Ovary (tissue), 9 donors: Measurements from ENCODE around the gene CCT8L2. TPM values are rescaled to one million over a fixed set of nuclear protein-coding genes. Genes with fewer than 3 reads are reported as not detected.
"Not testable (repeated sequence)": the region's sequence is repeated elsewhere in the genome, so short reads cannot be mapped to it uniquely, and the experiment has no call there.

Experiments used
- DNase-seq, 5 donors: peaks; one replicate each; pipeline ENCODE4 v3.0.0-alpha.2; 2019 to 2020
- H3K27ac ChIP-seq, 2 donors: fragments of 200-600 bp; one replicate each; pipeline versions ENCODE4 v1.5.1 to v1.8.0; 2019 to 2022
- H3K27me3 ChIP-seq: fragments of 200-600 bp; one replicate; pipeline ENCODE4 v1.8.0; 2022
- H3K36me3 ChIP-seq: fragments of 200-600 bp; sonication (generic); one replicate; pipeline ENCODE4 v1.5.1; 2019
- H3K4me1 ChIP-seq: one replicate; pipeline ENCODE4 v1.8.1; 2013; ENCODE audit warnings: mild to moderate bottlenecking, moderate library complexity; ENCODE audit not compliant: insufficient read depth
- H3K4me3 ChIP-seq: fragments of 200-600 bp; sonication (generic); one replicate; pipeline ENCODE4 v1.5.1; 2017
- H3K9me3 ChIP-seq, 2 donors: fragments of 200-600 bp in 1 of 2; sonication (generic) in 1 of 2; one replicate each; pipeline versions ENCODE4 v1.5.1 to v1.8.1; 2013 to 2019; ENCODE audit warnings: mild to moderate bottlenecking in 1 of 2, moderate library complexity in 1 of 2
- CTCF ChIP-seq, 3 donors: fragments of 450-650 bp in 2 of 3; fragments of 200-600 bp in 1 of 3; IDR thresholded peaks; one replicate each; pipeline versions ENCODE4 v1.5.1 to v1.8.0; 2016 to 2022; ENCODE audit warnings: antibody characterized with exemption in 3 of 3, mild to moderate bottlenecking in 1 of 3
- EP300 ChIP-seq: sonication (generic); formaldehyde crosslinking; IDR thresholded peaks from one replicate; pipeline ENCODE4 v1.6.1; 2017; ENCODE audit warnings: antibody characterized with exemption
- POLR2A ChIP-seq: fragments of 450-650 bp; IDR thresholded peaks from one replicate; pipeline ENCODE4 v1.6.1; 2017; ENCODE audit warnings: antibody characterized with exemption, mild to moderate bottlenecking, moderate library complexity
- WGBS, 3 donors: extraction: QIAGEN DNeasy Blood & Tissue Kit in 1 of 3; methylation state at CpG; one replicate each; pipeline versions ENCODE4 v1.1.5 to v1.1.7; 2013 to 2017; 5-methylcytosine and 5-hydroxymethylcytosine counted together
- intact Hi-C, 4 donors: fragments of 100-400 bp; cut with DNase I; formaldehyde crosslinking; loops; one replicate each; pipeline versions ENCODE4 v1.11.0 to v1.15.1; 2022 to 2023
- polyA plus RNA-seq, 2 donors: library from polyadenylated mRNA; stranded (reverse); fragments of 200-250 nt in 1 of 2; fragments of 350-450 nt in 1 of 2; fragmentation: Illumina TruSeq in 1 of 2; extraction: RNeasy Lipid Tissue Mini Kit (QIAGEN cat#74804) in 1 of 2; gene quantifications; one replicate each; pipeline ENCODE4 v1.2.3, GENCODE V29; 2013 to 2014
- total RNA-seq, 7 donors: library from RNA; depleted of rRNA in 2 of 7; stranded (reverse); fragments of >200 nt in 2 of 7; fragmentation: NEBNext Ultra II Directional in 3 of 7; extraction: Animal tissue kit (Norgen Biotek cat#: 25700) in 3 of 7; gene quantifications; one replicate each; pipeline versions ENCODE4 v1.1.0 to v1.2.4, GENCODE V29; 2016 to 2023
- donor health status: DM: no; HTN: no; CAD: no; lungs with moderate emphysema.
- donor health status: DM: no; HTN: no; CAD: no.
- donor health status: Bipolar disorder and iron deficiency.
- donor health status: DM: yes; HTN: yes; CAD: no.
- donor health status: DM: no; HTN: no; CAD: no.
- donor health status: DM: yes; HTN: yes; CAD: no.

The CCT8L2 gene
- total and polyA plus RNA-seq, 9 donors = not detected

GRCh38 chr22:16559056-16559955 is 33.3 kb downstream of the CCT8L2 start:
- Histone ChIP-seq H3K9me3 (no peaks in the 10 kb centered on the region), H3K4me1 (no peaks in the 10 kb centered on the region), H3K4me3 (no peak overlapping the region), H3K27ac (no peak overlapping the region), H3K36me3 (no peaks in the 10 kb centered on the region), H3K27me3 (no peaks in the 10 kb centered on the region)
- intact Hi-C loops = no loop called here
- no peak for TF ChIP-seq POLR2A
- no peak for TF ChIP-seq EP300
- TF ChIP-seq CTCF (IDR thresholded peaks at IDR 0.05) = no peak
- WGBS, 3 donors = 83 to 96% (median 83%) methylated on average over 3 of the region's 3 CpGs
- no peak for DNase-seq

DNA sequence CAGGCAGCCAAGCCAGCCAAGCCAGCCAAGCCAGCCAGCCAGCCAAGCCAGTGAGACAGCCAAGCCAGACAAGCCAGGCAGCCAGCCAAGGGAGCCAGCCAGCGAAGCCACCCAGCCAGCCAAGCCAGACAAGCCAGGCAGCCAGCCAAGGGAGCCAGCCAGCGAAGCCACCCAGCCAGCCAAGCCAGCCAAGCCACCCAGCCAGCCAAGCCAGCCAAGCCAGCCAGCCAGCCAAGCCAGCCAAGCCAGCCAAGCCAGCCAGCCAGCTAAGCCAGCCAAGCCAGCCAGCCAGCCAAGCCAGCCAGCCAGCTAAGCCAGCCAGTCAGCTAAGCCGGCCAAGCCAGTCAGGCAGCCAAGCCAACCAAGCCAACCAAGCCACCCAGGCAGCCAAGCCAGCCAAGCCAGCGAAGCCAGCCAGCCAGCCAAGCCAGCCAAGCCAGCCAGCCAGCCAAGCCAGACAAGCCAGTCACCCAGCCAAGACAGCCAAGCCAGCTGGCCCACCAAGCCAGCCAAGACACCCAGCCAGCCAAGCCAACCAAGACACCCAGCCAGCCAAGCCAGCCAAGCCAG is 34.1 kb downstream of the CCT8L2 start:
- H3K27me3 ChIP-seq, H3K4me1 ChIP-seq, DNase-seq, H3K27ac ChIP-seq, H3K4me3 ChIP-seq, intact Hi-C loops, H3K9me3 ChIP-seq, H3K36me3 ChIP-seq: not testable (repeated sequence)
- WGBS, 3 donors = 70 to 77% (median 73%) methylated on average over 2 to 4 of the region's 4 CpGs

DNA sequence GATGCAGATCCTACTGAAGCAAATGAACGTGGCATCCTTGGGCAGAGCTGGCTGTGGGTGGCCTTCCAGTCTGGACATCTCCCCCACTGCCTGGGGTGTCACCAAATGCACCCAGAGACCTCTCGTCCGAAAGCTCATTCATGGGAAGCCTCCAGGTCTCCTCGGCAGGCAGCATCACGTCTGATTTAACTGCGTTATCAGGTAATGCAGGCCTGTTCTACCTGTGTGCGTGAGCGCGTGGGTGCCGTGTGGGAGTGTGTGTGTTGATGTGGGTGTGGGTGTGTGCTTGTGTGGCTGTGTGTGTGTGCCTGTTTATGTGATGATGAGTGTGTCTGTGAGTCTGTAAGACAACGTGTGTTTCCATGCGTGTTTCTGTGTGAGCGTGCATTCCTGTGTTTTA is 35.1 kb downstream of the CCT8L2 start:
- H3K36me3 ChIP-seq, DNase-seq, H3K9me3 ChIP-seq, H3K4me3 ChIP-seq, H3K27ac ChIP-seq, H3K4me1 ChIP-seq, intact Hi-C loops, H3K27me3 ChIP-seq: not testable (repeated sequence)
- WGBS, 3 donors = 84 to 87% (median 85%) methylated on average over 13 of the region's 13 CpGs

DNA sequence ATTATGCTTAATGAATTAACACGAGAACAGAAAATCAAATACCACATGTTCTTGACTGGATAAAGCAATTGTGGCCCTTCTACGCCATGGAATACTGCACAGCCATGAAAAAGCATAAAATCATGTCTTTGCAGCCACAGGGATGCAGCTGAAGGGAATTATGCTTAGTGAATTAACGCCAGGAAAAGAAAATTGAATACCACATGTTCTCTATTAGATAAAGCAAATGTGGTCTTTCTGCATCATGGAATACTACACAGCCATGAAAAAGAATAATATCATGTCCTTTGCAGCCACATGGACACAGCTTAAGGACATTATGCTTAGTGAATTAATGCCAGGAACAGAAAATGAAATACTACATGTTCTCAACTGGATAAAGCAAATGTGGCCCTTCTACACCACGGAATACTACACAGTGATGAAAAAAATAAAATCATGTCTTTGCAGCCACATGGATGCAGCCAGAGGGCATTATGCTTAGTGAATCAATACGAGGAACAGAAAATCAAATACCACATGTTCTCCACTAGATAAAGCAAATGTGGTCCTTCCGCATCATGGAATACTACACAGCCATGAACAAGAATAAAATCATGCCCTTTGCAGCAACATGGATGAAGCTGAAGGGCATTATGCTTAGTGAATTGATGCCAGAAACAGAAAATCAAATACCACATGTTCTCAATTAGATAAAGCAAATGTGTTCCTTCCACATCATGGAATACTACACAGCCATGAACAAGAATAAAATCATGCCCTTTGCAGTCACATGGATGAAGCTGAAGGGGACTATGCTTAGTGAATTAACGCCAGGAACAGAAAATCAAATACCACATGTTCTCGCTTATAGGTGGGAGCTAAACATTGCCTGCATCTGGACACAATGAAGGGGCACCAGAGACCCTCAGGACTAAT is 37.3 kb downstream of the CCT8L2 start:
- DNase-seq, H3K27ac ChIP-seq, H3K4me3 ChIP-seq, H3K36me3 ChIP-seq, H3K9me3 ChIP-seq, intact Hi-C loops, H3K4me1 ChIP-seq, H3K27me3 ChIP-seq: not testable (repeated sequence)
- WGBS, 3 donors = 80 to 88% (median 87%) methylated on average over 7 to 8 of the region's 8 CpGs

GRCh38 chr22:16543310-16543709 is 49.3 kb downstream of the CCT8L2 start:
- 38 to 87% (median 79%) methylated on average over 1 of the region's 1 CpG for WGBS, 3 donors
- H3K27ac ChIP-seq, H3K9me3 ChIP-seq, H3K4me3 ChIP-seq, DNase-seq, intact Hi-C loops, H3K27me3 ChIP-seq, H3K36me3 ChIP-seq, H3K4me1 ChIP-seq: not testable (repeated sequence)

Other genes with a start within 250 kb of the CCT8L2 start
- gene XKR3, start 232.6 kb upstream of the CCT8L2 start, total RNA-seq = not detected
- not detected for gene XKR3, start 232.6 kb upstream of the CCT8L2 start, polyA plus RNA-seq